Measurements from ENCODE around the gene POC1A. TPM values are rescaled to one million over a fixed set of nuclear protein-coding genes. Genes with fewer than 3 reads are reported as not detected.

POC1A gene
- total RNA-seq, 1 experiment from 2014 or later: 25.7 TPM

DNA sequence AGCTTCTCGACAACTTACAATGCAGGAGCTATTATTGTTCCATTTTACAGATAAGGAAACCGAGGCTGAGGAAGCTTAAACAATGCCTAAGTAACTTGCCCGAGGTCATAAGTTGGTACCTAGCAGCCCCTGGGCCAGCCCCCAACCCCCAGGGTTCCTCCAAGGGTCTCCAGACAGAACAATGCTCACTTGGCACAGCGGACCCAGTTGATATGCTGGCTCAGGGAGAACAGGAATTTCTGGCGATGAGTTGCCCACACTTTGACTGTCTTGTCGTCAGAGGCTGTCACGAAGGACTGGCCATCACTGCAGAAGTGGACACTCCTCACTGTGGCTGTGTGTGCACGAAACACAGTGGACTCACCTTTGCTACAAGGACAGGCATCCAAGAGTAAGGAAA is 5.2 kb downstream of the POC1A start:
- in situ Hi-C loops (cut with HindIII; ENCODE audit: low pct_unique_long_range_greater_than_20kb, low sequenced_read_pairs): no loop called here

DNA sequence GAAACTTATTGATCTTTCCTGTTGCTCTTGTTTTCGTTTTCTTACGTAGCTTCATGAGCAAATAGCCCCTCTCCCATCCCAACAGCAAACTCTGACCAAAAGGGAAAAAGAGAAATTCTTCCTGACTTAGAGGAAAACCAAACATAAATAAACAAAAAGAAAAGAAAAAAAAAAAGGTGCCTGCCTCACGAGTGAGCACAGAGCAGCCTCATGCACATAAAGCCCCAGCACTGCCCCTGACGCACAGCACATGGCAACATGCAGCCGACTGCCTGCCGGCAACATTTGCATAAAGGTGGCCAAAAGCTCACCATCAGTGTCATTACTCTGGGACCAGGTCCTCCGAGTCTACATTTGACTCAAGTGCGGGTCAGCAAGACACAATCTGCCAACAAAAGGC is 6.4 kb downstream of the POC1A start:
- no peak overlapping the region for H3K4me3 ChIP-seq (ENCODE audit: low read depth in 2 of 2, low read length in 2 of 2)
- H3K9me3 ChIP-seq (ENCODE audit: control insufficient read depth, insufficient read depth, low read depth, low read length): no peaks in the 10 kb centered on the region
- intact Hi-C loops (cut with micrococcal nuclease; ENCODE audit: unreplicated experiment): no loop called here
- CTCF ChIA-PET: no interaction called here
- TF ChIP-seq, protein P1, sequence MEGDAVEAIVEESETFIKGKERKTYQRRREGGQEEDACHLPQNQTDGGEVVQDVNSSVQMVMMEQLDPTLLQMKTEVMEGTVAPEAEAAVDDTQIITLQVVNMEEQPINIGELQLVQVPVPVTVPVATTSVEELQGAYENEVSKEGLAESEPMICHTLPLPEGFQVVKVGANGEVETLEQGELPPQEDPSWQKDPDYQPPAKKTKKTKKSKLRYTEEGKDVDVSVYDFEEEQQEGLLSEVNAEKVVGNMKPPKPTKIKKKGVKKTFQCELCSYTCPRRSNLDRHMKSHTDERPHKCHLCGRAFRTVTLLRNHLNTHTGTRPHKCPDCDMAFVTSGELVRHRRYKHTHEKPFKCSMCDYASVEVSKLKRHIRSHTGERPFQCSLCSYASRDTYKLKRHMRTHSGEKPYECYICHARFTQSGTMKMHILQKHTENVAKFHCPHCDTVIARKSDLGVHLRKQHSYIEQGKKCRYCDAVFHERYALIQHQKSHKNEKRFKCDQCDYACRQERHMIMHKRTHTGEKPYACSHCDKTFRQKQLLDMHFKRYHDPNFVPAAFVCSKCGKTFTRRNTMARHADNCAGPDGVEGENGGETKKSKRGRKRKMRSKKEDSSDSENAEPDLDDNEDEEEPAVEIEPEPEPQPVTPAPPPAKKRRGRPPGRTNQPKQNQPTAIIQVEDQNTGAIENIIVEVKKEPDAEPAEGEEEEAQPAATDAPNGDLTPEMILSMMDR (IDR thresholded peaks at IDR 0.05): no peak
- TF ChIP-seq SIN3A (IDR thresholded peaks at IDR 0.05; ENCODE audit: borderline replicate concordance, insufficient read depth, low read depth, low read length): no peak
- no peak for TF ChIP-seq POLR2AphosphoS5 (IDR thresholded peaks at IDR 0.05; ENCODE audit: low read depth, low read length)
- TF ChIP-seq TCF7L2 (IDR thresholded peaks at IDR 0.05; ENCODE audit: low read depth, low read length): no peak
- TF ChIP-seq, protein P2, sequence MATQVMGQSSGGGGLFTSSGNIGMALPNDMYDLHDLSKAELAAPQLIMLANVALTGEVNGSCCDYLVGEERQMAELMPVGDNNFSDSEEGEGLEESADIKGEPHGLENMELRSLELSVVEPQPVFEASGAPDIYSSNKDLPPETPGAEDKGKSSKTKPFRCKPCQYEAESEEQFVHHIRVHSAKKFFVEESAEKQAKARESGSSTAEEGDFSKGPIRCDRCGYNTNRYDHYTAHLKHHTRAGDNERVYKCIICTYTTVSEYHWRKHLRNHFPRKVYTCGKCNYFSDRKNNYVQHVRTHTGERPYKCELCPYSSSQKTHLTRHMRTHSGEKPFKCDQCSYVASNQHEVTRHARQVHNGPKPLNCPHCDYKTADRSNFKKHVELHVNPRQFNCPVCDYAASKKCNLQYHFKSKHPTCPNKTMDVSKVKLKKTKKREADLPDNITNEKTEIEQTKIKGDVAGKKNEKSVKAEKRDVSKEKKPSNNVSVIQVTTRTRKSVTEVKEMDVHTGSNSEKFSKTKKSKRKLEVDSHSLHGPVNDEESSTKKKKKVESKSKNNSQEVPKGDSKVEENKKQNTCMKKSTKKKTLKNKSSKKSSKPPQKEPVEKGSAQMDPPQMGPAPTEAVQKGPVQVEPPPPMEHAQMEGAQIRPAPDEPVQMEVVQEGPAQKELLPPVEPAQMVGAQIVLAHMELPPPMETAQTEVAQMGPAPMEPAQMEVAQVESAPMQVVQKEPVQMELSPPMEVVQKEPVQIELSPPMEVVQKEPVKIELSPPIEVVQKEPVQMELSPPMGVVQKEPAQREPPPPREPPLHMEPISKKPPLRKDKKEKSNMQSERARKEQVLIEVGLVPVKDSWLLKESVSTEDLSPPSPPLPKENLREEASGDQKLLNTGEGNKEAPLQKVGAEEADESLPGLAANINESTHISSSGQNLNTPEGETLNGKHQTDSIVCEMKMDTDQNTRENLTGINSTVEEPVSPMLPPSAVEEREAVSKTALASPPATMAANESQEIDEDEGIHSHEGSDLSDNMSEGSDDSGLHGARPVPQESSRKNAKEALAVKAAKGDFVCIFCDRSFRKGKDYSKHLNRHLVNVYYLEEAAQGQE (IDR thresholded peaks at IDR 0.05; ENCODE audit: insufficient read depth in 1 of 2, low read depth in 2 of 2, low read length in 1 of 2): no peak
- H3K4me1 ChIP-seq (ENCODE audit: control insufficient read depth, insufficient read depth, low read length): no peaks in the 10 kb centered on the region
- no peak overlapping the region for H3K27ac ChIP-seq (ENCODE audit: low read length)
- POLR2A ChIA-PET: no interaction called here
- ATAC-seq: no peak
- no peak for DNase-seq (ENCODE audit: low read depth, low spot score)
- no peaks in the 10 kb centered on the region for H3K36me3 ChIP-seq (ENCODE audit: control insufficient read depth, insufficient read depth, low read length)
- in situ Hi-C loops (cut with HindIII; ENCODE audit: low pct_unique_long_range_greater_than_20kb, low sequenced_read_pairs): no loop called here
- no TSS peak for BruUV-seq (replicated peaks)
- no peaks in the 10 kb centered on the region for H3K27me3 ChIP-seq (ENCODE audit: control insufficient read depth, insufficient read depth, low read length)

More for the DNA sequence above, 5.2 kb downstream of the POC1A start:
- BruUV-seq (replicated peaks): no TSS peak
- no peak for ATAC-seq
- Histone ChIP-seq H3K9me3 (ENCODE audit: control insufficient read depth, insufficient read depth, low read depth, low read length) (no peaks in the 10 kb centered on the region), H3K4me1 (ENCODE audit: control insufficient read depth, insufficient read depth, low read length) (peaks cover 6% of the 10 kb centered on the region), H3K36me3 (ENCODE audit: control insufficient read depth, insufficient read depth, low read length) (no peaks in the 10 kb centered on the region), H3K4me3 (ENCODE audit: low read depth in 2 of 2, low read length in 2 of 2) (no peak overlapping the region), H3K27me3 (ENCODE audit: control insufficient read depth, insufficient read depth, low read length) (no peaks in the 10 kb centered on the region), H3K27ac (ENCODE audit: low read length) (no peak overlapping the region)
- POLR2A ChIA-PET: no interaction called here
- CTCF ChIA-PET: no interaction called here
- TF ChIP-seq SIN3A (IDR thresholded peaks at IDR 0.05; ENCODE audit: borderline replicate concordance, insufficient read depth, low read depth, low read length) (no peak), TCF7L2 (IDR thresholded peaks at IDR 0.05; ENCODE audit: low read depth, low read length) (no peak), POLR2AphosphoS5 (IDR thresholded peaks at IDR 0.05; ENCODE audit: low read depth, low read length) (no peak)
- TF ChIP-seq, protein P1 (IDR thresholded peaks at IDR 0.05): no peak
- TF ChIP-seq, protein P2 (IDR thresholded peaks at IDR 0.05; ENCODE audit: insufficient read depth in 1 of 2, low read depth in 2 of 2, low read length in 1 of 2): no peak
- no peak for DNase-seq (ENCODE audit: low read depth, low spot score)
- intact Hi-C loops (cut with micrococcal nuclease; ENCODE audit: unreplicated experiment): no loop called here

All from Panc1 (cell line).